ENCODE measurements around the gene TBCB.

DNA sequence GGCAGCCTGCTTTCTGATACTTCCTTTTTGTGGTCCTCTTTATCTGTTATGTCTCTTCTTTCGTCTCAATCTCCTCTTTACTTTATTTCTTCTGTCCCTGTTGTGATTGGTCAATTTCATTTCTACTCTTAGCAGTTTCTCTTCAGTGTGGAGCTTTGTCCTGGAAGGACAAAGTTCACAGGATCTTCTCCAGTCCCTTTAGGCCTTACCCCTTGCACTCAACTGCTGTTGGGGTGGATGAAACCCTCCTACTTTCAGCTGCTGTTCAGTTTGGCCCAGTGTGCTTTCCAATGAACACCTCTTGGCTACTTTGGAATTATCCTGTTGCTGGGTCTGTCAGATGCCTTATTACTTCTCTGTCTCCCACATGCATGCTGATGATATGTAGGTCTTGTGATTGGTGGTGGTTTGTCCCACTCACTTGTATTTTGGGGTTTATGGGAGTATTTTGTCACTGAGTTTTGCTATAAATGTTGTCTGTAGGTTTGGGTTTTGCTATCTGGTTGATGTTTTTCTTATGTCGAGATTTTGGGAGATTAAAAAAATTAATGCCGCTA is 35.8 kb upstream of the TBCB start:
- TF ChIP-seq RFX5 (IDR thresholded peaks at IDR 0.05): no peak
- TF ChIP-seq, protein P1, sequence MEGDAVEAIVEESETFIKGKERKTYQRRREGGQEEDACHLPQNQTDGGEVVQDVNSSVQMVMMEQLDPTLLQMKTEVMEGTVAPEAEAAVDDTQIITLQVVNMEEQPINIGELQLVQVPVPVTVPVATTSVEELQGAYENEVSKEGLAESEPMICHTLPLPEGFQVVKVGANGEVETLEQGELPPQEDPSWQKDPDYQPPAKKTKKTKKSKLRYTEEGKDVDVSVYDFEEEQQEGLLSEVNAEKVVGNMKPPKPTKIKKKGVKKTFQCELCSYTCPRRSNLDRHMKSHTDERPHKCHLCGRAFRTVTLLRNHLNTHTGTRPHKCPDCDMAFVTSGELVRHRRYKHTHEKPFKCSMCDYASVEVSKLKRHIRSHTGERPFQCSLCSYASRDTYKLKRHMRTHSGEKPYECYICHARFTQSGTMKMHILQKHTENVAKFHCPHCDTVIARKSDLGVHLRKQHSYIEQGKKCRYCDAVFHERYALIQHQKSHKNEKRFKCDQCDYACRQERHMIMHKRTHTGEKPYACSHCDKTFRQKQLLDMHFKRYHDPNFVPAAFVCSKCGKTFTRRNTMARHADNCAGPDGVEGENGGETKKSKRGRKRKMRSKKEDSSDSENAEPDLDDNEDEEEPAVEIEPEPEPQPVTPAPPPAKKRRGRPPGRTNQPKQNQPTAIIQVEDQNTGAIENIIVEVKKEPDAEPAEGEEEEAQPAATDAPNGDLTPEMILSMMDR (IDR thresholded peaks at IDR 0.05): no peak
- no peak for TF ChIP-seq SREBF2 (IDR thresholded peaks at IDR 0.05)
- no peak for TF ChIP-seq MAFK (IDR thresholded peaks at IDR 0.05; ENCODE audit: partially characterized antibody)
- no peak for TF ChIP-seq BHLHE40 (IDR thresholded peaks at IDR 0.05; ENCODE audit: low read depth, low read length)
- TF ChIP-seq POLR2A (IDR thresholded peaks at IDR 0.05; ENCODE audit: low read length): no peak
- TF ChIP-seq, protein P2, sequence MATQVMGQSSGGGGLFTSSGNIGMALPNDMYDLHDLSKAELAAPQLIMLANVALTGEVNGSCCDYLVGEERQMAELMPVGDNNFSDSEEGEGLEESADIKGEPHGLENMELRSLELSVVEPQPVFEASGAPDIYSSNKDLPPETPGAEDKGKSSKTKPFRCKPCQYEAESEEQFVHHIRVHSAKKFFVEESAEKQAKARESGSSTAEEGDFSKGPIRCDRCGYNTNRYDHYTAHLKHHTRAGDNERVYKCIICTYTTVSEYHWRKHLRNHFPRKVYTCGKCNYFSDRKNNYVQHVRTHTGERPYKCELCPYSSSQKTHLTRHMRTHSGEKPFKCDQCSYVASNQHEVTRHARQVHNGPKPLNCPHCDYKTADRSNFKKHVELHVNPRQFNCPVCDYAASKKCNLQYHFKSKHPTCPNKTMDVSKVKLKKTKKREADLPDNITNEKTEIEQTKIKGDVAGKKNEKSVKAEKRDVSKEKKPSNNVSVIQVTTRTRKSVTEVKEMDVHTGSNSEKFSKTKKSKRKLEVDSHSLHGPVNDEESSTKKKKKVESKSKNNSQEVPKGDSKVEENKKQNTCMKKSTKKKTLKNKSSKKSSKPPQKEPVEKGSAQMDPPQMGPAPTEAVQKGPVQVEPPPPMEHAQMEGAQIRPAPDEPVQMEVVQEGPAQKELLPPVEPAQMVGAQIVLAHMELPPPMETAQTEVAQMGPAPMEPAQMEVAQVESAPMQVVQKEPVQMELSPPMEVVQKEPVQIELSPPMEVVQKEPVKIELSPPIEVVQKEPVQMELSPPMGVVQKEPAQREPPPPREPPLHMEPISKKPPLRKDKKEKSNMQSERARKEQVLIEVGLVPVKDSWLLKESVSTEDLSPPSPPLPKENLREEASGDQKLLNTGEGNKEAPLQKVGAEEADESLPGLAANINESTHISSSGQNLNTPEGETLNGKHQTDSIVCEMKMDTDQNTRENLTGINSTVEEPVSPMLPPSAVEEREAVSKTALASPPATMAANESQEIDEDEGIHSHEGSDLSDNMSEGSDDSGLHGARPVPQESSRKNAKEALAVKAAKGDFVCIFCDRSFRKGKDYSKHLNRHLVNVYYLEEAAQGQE (IDR thresholded peaks at IDR 0.05): no peak
- TF ChIP-seq SMC3 (IDR thresholded peaks at IDR 0.05): no peak
- TF ChIP-seq CBX2 (IDR thresholded peaks at IDR 0.05; ENCODE audit: borderline replicate concordance, low read depth): no peak
- no peak for TF ChIP-seq JUNB (IDR thresholded peaks at IDR 0.05)

All from A549 (cell line).